HEK293 (cell line): Measurements from ENCODE around the gene MMP25.

Source experiments
- EGR2 ChIP-seq: fragments of 450-650 bp; formaldehyde crosslinking; IDR thresholded peaks from 2 replicates; pipeline ENCODE4 v1.5.1; 2016; ENCODE audit warnings: low read depth, missing biosample characterization, missing genetic modification characterization
- GLI2 ChIP-seq: fragments of 450-650 bp; formaldehyde crosslinking; IDR thresholded peaks from 2 replicates; pipeline ENCODE4; 2017; ENCODE audit warnings: missing biosample characterization, missing genetic modification characterization, low read depth, borderline replicate concordance
- GLIS1 ChIP-seq: fragments of 450-650 bp; formaldehyde crosslinking; IDR thresholded peaks from 2 replicates; pipeline ENCODE4 v1.5.1; 2016; ENCODE audit warnings: missing biosample characterization, missing genetic modification characterization
- KLF10 ChIP-seq: fragments of 450-650 bp; IDR thresholded peaks from 2 replicates; pipeline ENCODE4 v1.5.1; 2018; ENCODE audit warnings: missing biosample characterization, mild to moderate bottlenecking, missing genetic modification characterization
- KLF16 ChIP-seq: fragments of 450-650 bp; formaldehyde crosslinking; IDR thresholded peaks from 2 replicates; pipeline ENCODE4 v1.5.1; 2017; ENCODE audit warnings: missing biosample characterization, missing genetic modification characterization
- MEIS1 ChIP-seq: sonication (generic); formaldehyde crosslinking; IDR thresholded peaks from 2 replicates; pipeline ENCODE4 v1.8.1; 2022; ENCODE audit warnings: missing genetic modification reagents, mild to moderate bottlenecking, borderline replicate concordance
- PRDM10 ChIP-seq: fragments of 450-650 bp; formaldehyde crosslinking; IDR thresholded peaks from 2 replicates; pipeline ENCODE4 v1.5.1; 2016; ENCODE audit warnings: missing biosample characterization, missing genetic modification characterization
- PRDM4 ChIP-seq: fragments of 450-650 bp; formaldehyde crosslinking; IDR thresholded peaks from 2 replicates; pipeline ENCODE4 v1.5.1; 2017; ENCODE audit warnings: missing biosample characterization, missing genetic modification characterization
- SP7 ChIP-seq: fragments of 450-650 bp; formaldehyde crosslinking; IDR thresholded peaks from 2 replicates; pipeline ENCODE4 v1.5.1; 2016; ENCODE audit warnings: missing biosample characterization, missing genetic modification characterization
- ZFP3 ChIP-seq: fragments of 450-650 bp; formaldehyde crosslinking; IDR thresholded peaks from 2 replicates; pipeline ENCODE4 v1.5.1; 2016; ENCODE audit warnings: low read depth, missing biosample characterization, missing genetic modification characterization
- ZFP37 ChIP-seq: fragments of 450-650 bp; formaldehyde crosslinking; IDR thresholded peaks from 2 replicates; pipeline ENCODE4 v1.5.1; 2016; ENCODE audit warnings: missing biosample characterization, missing genetic modification characterization
- ZFP41 ChIP-seq: fragments of 450-650 bp; formaldehyde crosslinking; IDR thresholded peaks from 2 replicates; pipeline ENCODE4 v1.5.1; 2016; ENCODE audit warnings: missing biosample characterization, missing genetic modification characterization, borderline replicate concordance
- ZNF133 ChIP-seq: fragments of 450-650 bp; formaldehyde crosslinking; IDR thresholded peaks from 2 replicates; pipeline ENCODE4 v1.5.1; 2016; ENCODE audit warnings: missing biosample characterization, missing genetic modification characterization
- ZNF174 ChIP-seq: fragments of 450-650 bp; formaldehyde crosslinking; IDR thresholded peaks from 2 replicates; pipeline ENCODE4 v1.5.0; 2017; ENCODE audit warnings: missing biosample characterization, mild to moderate bottlenecking, missing genetic modification characterization
- ZNF223 ChIP-seq: fragments of 450-650 bp; formaldehyde crosslinking; IDR thresholded peaks from 2 replicates; pipeline ENCODE4 v1.5.1; 2016; ENCODE audit warnings: missing biosample characterization, missing genetic modification characterization
- ZNF248 ChIP-seq: fragments of 450-650 bp; formaldehyde crosslinking; IDR thresholded peaks from 2 replicates; pipeline ENCODE4 v1.5.1; 2017; ENCODE audit warnings: missing biosample characterization, missing genetic modification characterization
- ZNF37A ChIP-seq: fragments of 450-650 bp; IDR thresholded peaks from 2 replicates; pipeline ENCODE4 v1.5.1; 2018; ENCODE audit warnings: missing biosample characterization, missing genetic modification characterization
- ZNF510 ChIP-seq: fragments of 450-650 bp; formaldehyde crosslinking; IDR thresholded peaks from 2 replicates; pipeline ENCODE4 v1.5.1; 2018; ENCODE audit warnings: mild to moderate bottlenecking, missing genetic modification characterization, missing biosample characterization; ENCODE audit not compliant: insufficient replicate concordance
- ZNF529 ChIP-seq: fragments of 450-650 bp; formaldehyde crosslinking; IDR thresholded peaks from 2 replicates; pipeline ENCODE4 v1.5.1; 2017; ENCODE audit warnings: missing genetic modification characterization, missing biosample characterization; ENCODE audit not compliant: insufficient replicate concordance
- ZNF561 ChIP-seq: fragments of 450-650 bp; IDR thresholded peaks from 2 replicates; pipeline ENCODE4 v1.5.1; 2018; ENCODE audit warnings: missing biosample characterization, missing genetic modification characterization, borderline replicate concordance
- ZNF664 ChIP-seq: fragments of 450-650 bp; formaldehyde crosslinking; IDR thresholded peaks from 2 replicates; pipeline ENCODE4 v1.5.1; 2016; ENCODE audit warnings: missing biosample characterization, missing genetic modification characterization
- ZNF701 ChIP-seq: fragments of 450-650 bp; formaldehyde crosslinking; IDR thresholded peaks from 2 replicates; pipeline ENCODE4 v1.5.1; 2016; ENCODE audit warnings: missing biosample characterization, missing genetic modification characterization
- ZNF837 ChIP-seq: fragments of 450-650 bp; formaldehyde crosslinking; IDR thresholded peaks from 2 replicates; pipeline ENCODE4 v1.5.1; 2016; ENCODE audit warnings: missing biosample characterization, missing genetic modification characterization
- TF ChIP-seq, protein P1 (sequence below): fragments of 450-650 bp; formaldehyde crosslinking; IDR thresholded peaks from 2 replicates; pipeline ENCODE4 v1.5.1; 2016; ENCODE audit warnings: missing biosample characterization, missing genetic modification characterization, borderline replicate concordance
- TF ChIP-seq, protein P2 (sequence below): fragments of 450-650 bp; formaldehyde crosslinking; IDR thresholded peaks from 2 replicates; pipeline ENCODE4 v1.5.1; 2016; ENCODE audit warnings: missing biosample characterization, missing genetic modification characterization
- TF ChIP-seq, protein P3 (sequence below): fragments of 450-650 bp; formaldehyde crosslinking; IDR thresholded peaks from 2 replicates; pipeline ENCODE4 v1.5.1; 2017; ENCODE audit warnings: missing biosample characterization, missing genetic modification characterization

Gene MMP25

DNA sequence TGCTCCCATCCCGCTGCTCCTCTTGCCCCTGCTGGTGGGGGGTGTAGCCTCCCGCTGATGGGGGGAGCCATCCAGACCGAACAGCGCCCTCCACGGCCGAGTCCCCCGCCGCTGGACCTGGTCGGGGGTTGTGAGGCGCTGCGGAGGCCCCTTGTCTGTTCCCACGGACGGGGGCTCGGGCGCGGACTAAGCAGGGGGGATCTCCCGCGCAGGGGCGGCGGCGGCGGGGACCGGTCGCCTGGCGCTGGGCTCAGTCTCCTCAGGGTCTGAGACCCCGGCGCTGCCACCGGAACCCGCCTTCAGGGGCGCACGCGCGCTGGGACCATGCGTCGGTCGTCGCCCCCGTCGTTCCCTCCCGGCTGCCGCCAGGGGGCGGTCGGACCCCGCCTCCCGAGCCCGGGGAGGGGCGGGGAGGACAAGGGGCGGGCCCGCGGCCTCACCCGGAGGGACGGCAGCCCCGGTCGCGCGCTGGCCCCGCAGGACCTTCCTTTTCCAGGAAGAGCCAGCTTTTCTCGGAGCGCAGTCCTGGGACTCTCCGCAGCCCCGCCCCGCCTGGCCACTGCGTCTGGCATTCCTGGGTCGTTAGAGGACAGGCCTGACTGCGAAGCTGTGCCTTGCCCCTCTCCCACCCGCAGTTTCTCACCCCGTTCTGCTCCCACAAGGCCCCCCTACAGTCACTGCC lies 12.8 kb downstream of the MMP25 start (continued):
- TF ChIP-seq PRDM10 (no peak), KLF10 (tag by site-specific recombination) (peak; percentile 79), ZNF248 (no peak), ZNF837 (tag by site-specific recombination) (no peak), ZNF223 (no peak), KLF16 (tag by site-specific recombination) (peak; percentile 77), ZNF174 (tag by site-specific recombination) (no peak), MEIS1 (no peak), ZNF529 (tag by site-specific recombination) (no peak), ZFP3 (tag by site-specific recombination) (no peak), ZNF561 (tag by site-specific recombination) (peak; percentile 91), ZNF510 (tag by site-specific recombination) (no peak), ZNF133 (tag by site-specific recombination) (no peak), ZNF664 (tag by site-specific recombination) (no peak), EGR2 (tag by site-specific recombination) (no peak), SP7 (tag by site-specific recombination) (peak; percentile 29; the same call in 1 of the 2 replicates), ZFP37 (tag by site-specific recombination) (no peak), GLI2 (tag by site-specific recombination) (no peak), PRDM4 (tag by site-specific recombination) (no peak), ZFP41 (no peak), GLIS1 (tag by site-specific recombination) (peak; percentile 82), ZNF37A (no peak), ZNF701 (tag by site-specific recombination) (no peak)
- TF ChIP-seq, protein P1, sequence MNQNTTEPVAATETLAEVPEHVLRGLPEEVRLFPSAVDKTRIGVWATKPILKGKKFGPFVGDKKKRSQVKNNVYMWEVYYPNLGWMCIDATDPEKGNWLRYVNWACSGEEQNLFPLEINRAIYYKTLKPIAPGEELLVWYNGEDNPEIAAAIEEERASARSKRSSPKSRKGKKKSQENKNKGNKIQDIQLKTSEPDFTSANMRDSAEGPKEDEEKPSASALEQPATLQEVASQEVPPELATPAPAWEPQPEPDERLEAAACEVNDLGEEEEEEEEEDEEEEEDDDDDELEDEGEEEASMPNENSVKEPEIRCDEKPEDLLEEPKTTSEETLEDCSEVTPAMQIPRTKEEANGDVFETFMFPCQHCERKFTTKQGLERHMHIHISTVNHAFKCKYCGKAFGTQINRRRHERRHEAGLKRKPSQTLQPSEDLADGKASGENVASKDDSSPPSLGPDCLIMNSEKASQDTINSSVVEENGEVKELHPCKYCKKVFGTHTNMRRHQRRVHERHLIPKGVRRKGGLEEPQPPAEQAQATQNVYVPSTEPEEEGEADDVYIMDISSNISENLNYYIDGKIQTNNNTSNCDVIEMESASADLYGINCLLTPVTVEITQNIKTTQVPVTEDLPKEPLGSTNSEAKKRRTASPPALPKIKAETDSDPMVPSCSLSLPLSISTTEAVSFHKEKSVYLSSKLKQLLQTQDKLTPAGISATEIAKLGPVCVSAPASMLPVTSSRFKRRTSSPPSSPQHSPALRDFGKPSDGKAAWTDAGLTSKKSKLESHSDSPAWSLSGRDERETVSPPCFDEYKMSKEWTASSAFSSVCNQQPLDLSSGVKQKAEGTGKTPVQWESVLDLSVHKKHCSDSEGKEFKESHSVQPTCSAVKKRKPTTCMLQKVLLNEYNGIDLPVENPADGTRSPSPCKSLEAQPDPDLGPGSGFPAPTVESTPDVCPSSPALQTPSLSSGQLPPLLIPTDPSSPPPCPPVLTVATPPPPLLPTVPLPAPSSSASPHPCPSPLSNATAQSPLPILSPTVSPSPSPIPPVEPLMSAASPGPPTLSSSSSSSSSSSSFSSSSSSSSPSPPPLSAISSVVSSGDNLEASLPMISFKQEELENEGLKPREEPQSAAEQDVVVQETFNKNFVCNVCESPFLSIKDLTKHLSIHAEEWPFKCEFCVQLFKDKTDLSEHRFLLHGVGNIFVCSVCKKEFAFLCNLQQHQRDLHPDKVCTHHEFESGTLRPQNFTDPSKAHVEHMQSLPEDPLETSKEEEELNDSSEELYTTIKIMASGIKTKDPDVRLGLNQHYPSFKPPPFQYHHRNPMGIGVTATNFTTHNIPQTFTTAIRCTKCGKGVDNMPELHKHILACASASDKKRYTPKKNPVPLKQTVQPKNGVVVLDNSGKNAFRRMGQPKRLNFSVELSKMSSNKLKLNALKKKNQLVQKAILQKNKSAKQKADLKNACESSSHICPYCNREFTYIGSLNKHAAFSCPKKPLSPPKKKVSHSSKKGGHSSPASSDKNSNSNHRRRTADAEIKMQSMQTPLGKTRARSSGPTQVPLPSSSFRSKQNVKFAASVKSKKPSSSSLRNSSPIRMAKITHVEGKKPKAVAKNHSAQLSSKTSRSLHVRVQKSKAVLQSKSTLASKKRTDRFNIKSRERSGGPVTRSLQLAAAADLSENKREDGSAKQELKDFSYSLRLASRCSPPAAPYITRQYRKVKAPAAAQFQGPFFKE (tag by site-specific recombination), result no peak
- TF ChIP-seq, protein P2, sequence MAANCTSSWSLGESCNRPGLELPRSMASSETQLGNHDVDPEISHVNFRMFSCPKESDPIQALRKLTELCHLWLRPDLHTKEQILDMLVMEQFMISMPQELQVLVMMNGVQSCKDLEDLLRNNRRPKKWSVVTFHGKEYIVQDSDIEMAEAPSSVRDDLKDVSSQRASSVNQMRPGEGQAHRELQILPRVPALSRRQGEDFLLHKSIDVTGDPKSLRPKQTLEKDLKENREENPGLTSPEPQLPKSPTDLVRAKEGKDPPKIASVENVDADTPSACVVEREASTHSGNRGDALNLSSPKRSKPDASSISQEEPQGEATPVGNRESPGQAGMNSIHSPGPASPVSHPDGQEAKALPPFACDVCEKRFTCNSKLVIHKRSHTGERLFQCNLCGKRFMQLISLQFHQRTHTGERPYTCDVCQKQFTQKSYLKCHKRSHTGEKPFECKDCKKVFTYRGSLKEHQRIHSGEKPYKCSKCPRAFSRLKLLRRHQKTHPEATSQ (tag by site-specific recombination), result no peak
- TF ChIP-seq, protein P3, sequence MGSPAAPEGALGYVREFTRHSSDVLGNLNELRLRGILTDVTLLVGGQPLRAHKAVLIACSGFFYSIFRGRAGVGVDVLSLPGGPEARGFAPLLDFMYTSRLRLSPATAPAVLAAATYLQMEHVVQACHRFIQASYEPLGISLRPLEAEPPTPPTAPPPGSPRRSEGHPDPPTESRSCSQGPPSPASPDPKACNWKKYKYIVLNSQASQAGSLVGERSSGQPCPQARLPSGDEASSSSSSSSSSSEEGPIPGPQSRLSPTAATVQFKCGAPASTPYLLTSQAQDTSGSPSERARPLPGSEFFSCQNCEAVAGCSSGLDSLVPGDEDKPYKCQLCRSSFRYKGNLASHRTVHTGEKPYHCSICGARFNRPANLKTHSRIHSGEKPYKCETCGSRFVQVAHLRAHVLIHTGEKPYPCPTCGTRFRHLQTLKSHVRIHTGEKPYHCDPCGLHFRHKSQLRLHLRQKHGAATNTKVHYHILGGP (tag by site-specific recombination), result no peak
